Endothelial cell (in vitro differentiated cells): ENCODE measurements around the gene C5orf63. TPM values are rescaled to one million over a fixed set of nuclear protein-coding genes. Genes with fewer than 3 reads are reported as not detected.

Experiments used
- DNase-seq: peaks from one replicate; pipeline ENCODE4 v3.0.0; 2021; ENCODE audit warnings: low spot score
- H3K27ac Mint-ChIP-seq: one replicate; pipeline ENCODE4 v1.8.0; 2021; ENCODE audit warnings: mixed read lengths, inconsistent platforms; ENCODE audit not compliant: unreplicated experiment
- H3K27me3 Mint-ChIP-seq: one replicate; pipeline ENCODE4 v1.8.0; 2021; ENCODE audit warnings: mild to moderate bottlenecking, moderate library complexity, mixed read lengths, inconsistent platforms; ENCODE audit not compliant: unreplicated experiment
- H3K36me3 Mint-ChIP-seq: one replicate; pipeline ENCODE4 v1.8.0; 2021; ENCODE audit warnings: mild to moderate bottlenecking, low read depth, mixed read lengths, inconsistent platforms; ENCODE audit not compliant: unreplicated experiment
- H3K4me1 Mint-ChIP-seq: one replicate; pipeline ENCODE4 v1.8.0; 2021; ENCODE audit warnings: mild to moderate bottlenecking, mixed read lengths, inconsistent platforms; ENCODE audit not compliant: unreplicated experiment
- H3K4me3 Mint-ChIP-seq: one replicate; pipeline ENCODE4 v1.8.0; 2021; ENCODE audit warnings: mild to moderate bottlenecking, mixed read lengths, inconsistent platforms; ENCODE audit not compliant: unreplicated experiment
- H3K9me3 Mint-ChIP-seq: one replicate; pipeline ENCODE4 v1.8.0; 2021; ENCODE audit warnings: mixed read lengths, inconsistent platforms; ENCODE audit not compliant: unreplicated experiment
- CTCF ChIP-seq: fragments of 200-600 bp; sonication (generic); IDR thresholded peaks from one replicate; pipeline ENCODE4 v1.5.0; 2021; ENCODE audit warnings: antibody characterized with exemption; ENCODE audit not compliant: unreplicated experiment
- total RNA-seq: library from RNA; stranded (reverse); fragmentation: NEBNext Ultra II Directional; extraction: Animal tissue kit (Norgen Biotek cat#: 25700); gene quantifications from one replicate; pipeline ENCODE4 v1.2.1, GENCODE V29; 2021; ENCODE audit not compliant: unreplicated experiment

The C5orf63 gene
- total RNA-seq, 1 donor from 2014 or later = 2.0 TPM

GRCh38 chr5:127101533-127101932, 28.2 kb upstream of the C5orf63 start:
- TF ChIP-seq CTCF = no peak
- Mint-ChIP-seq H3K9me3 (no peaks in the 10 kb centered on the region), H3K4me1 (no peaks in the 10 kb centered on the region), H3K36me3 (no peaks in the 10 kb centered on the region), H3K27ac (no peak overlapping the region), H3K4me3 (no peak overlapping the region), H3K27me3 (peaks cover 2% of the 10 kb centered on the region)
- DNase-seq = no peak

- H3K9me3 Mint-ChIP-seq = no peaks in the 10 kb centered on the region
- H3K27ac Mint-ChIP-seq = no peak overlapping the region
- no peaks in the 10 kb centered on the region for H3K36me3 Mint-ChIP-seq
- H3K4me3 Mint-ChIP-seq = no peak overlapping the region
- DNase-seq = no peak
- H3K4me1 Mint-ChIP-seq = no peaks in the 10 kb centered on the region
- H3K27me3 Mint-ChIP-seq = peaks cover 2% of the 10 kb centered on the region
- no peak for TF ChIP-seq CTCF
Measured at GRCh38 chr5:127098241-127098640, 24.9 kb upstream of the C5orf63 start.

GRCh38 chr5:127097278-127097677, 24.0 kb upstream of the C5orf63 start:
- Mint-ChIP-seq H3K4me3 (no peak overlapping the region), H3K27ac (no peak overlapping the region), H3K27me3 (peaks cover 2% of the 10 kb centered on the region), H3K4me1 (peaks cover 4% of the 10 kb centered on the region), H3K36me3 (no peaks in the 10 kb centered on the region), H3K9me3 (no peaks in the 10 kb centered on the region)
- no peak for DNase-seq
- TF ChIP-seq CTCF = no peak

- DNase-seq = no peak
- Mint-ChIP-seq H3K27me3 (no peaks in the 10 kb centered on the region), H3K36me3 (no peaks in the 10 kb centered on the region), H3K9me3 (no peaks in the 10 kb centered on the region), H3K4me3 (no peak overlapping the region), H3K4me1 (peaks cover 4% of the 10 kb centered on the region), H3K27ac (no peak overlapping the region)
- TF ChIP-seq CTCF = no peak
Measured at GRCh38 chr5:127096328-127096993, 23.2 kb upstream of the C5orf63 start.

- DNase-seq = no peak
- Mint-ChIP-seq H3K36me3 (no peaks in the 10 kb centered on the region), H3K4me1 (peaks cover 4% of the 10 kb centered on the region), H3K9me3 (no peaks in the 10 kb centered on the region), H3K27me3 (peaks cover 1% of the 10 kb centered on the region), H3K4me3 (no peak overlapping the region), H3K27ac (no peak overlapping the region)
- no peak for TF ChIP-seq CTCF
Measured at GRCh38 chr5:127094161-127094814, 21.0 kb upstream of the C5orf63 start.
